ENCODE results near the gene DENR. TPM values are rescaled to one million over a fixed set of nuclear protein-coding genes. Genes with fewer than 3 reads are reported as not detected.
"Not testable (repeated sequence)": the region's sequence is repeated elsewhere in the genome, so short reads cannot be mapped to it uniquely, and the experiment has no call there.

The DENR gene
- total and polyA plus RNA-seq, 2 of the 8 experiments (the other 6 are each of a cell fraction or from before 2014, with no cell fraction given) = 26.9 to 84.0 TPM

DNA sequence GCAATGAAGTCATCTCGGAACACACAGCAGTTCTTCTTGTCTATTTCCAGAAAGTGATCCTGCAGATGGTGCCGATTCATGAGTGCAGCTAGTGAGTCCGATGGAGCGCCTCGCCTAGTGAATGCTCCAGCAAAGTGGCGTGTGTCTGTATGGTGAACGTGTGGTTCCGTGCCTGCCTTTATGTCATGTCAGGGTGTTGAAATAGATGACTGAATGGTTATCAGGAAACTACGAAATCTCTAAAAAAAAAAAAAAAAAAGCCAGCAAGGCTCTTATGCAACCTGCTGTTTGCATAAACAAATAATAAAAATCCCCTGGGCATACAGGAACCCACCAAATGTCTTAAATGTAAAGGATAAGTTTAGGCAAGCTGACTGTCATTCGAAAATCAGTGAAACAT, 36.0 kb upstream of the DENR start, which contains the start of gene HCAR3:
TSS of gene HCAR3 (minus strand) at position 154 of the 400 bp plus-strand sequence. CDS start at position 80, 74 bp downstream.
- H3K4me3 ChIP-seq (ENCODE audit: extremely low read depth in 1 of 4, insufficient read depth in 2 of 4, low read depth in 3 of 4, low read length in 4 of 4); H3K56ac ChIP-seq (replicated peaks; ENCODE audit: insufficient read length, low read depth, low read length); CTCF ChIA-PET (ENCODE audit: partially characterized antibody); DNase-seq (ENCODE audit: low read depth in 1 of 2, low spot score in 2 of 2); H2BK12ac ChIP-seq (ENCODE audit: low read depth, low read length); H3K36me3 ChIP-seq (ENCODE audit: control insufficient read depth in 2 of 4, insufficient read depth in 4 of 4, low read length in 3 of 4); H4K5ac ChIP-seq (ENCODE audit: insufficient read length, low read depth, low read length); H4K8ac ChIP-seq (ENCODE audit: extremely low read depth, insufficient read depth, low read length); H3K79me1 ChIP-seq (ENCODE audit: low read depth, low read length); POLR2A ChIA-PET (ENCODE audit: partially characterized antibody); H3K23me2 ChIP-seq (ENCODE audit: low read depth, low read length); H3K9ac ChIP-seq (replicated peaks in 1 of 4; ENCODE audit: extremely low read depth in 1 of 4, low read depth in 3 of 4, low read length in 3 of 4); H3K79me2 ChIP-seq (ENCODE audit: control insufficient read depth in 1 of 2, insufficient read depth in 2 of 2, low read length in 2 of 2); H3K23ac ChIP-seq (ENCODE audit: insufficient read length); H3K27ac ChIP-seq (ENCODE audit: low read depth, low read length); H4K91ac ChIP-seq (replicated peaks; ENCODE audit: insufficient read length, low read length); H2AFZ ChIP-seq (ENCODE audit: low read length); H2BK120ac ChIP-seq (replicated peaks; ENCODE audit: low read depth, low read length); H2AK5ac ChIP-seq (ENCODE audit: low read depth, low read length); H3K27me3 ChIP-seq (replicated peaks in 1 of 4; ENCODE audit: control insufficient read depth in 3 of 4, extremely low read depth in 1 of 4, insufficient read depth in 3 of 4, low read length in 3 of 4); H2BK15ac ChIP-seq (ENCODE audit: low read length); H3K4me1 ChIP-seq (replicated peaks in 1 of 4; ENCODE audit: control insufficient read depth in 3 of 4, insufficient read depth in 4 of 4, low read length in 3 of 4); H2BK20ac ChIP-seq (ENCODE audit: low read length); H4K20me1 ChIP-seq (replicated peaks in 1 of 2; ENCODE audit: control insufficient read depth in 1 of 2, insufficient read depth in 2 of 2, low read length in 2 of 2); H2BK5ac ChIP-seq (ENCODE audit: low read depth, low read length); H3K14ac ChIP-seq (ENCODE audit: insufficient read length); FAIRE-seq; H3K4me2 ChIP-seq (ENCODE audit: insufficient read depth in 1 of 2, low read depth in 2 of 2, low read length in 2 of 2); H3K4ac ChIP-seq (replicated peaks; ENCODE audit: insufficient read length, low read depth, low read length); H3K9me3 ChIP-seq (ENCODE audit: insufficient read depth in 2 of 2, low read depth in 1 of 2, low read length in 1 of 2); H3K18ac ChIP-seq (ENCODE audit: extremely low read depth, low read length): not testable (repeated sequence)
- 86% methylated on average over 9 of the region's 10 CpGs; no CpG with 5 or more reads in 1 of the 2 experiments for WGBS, 2 experiments (ENCODE audit: extremely low coverage in 1 of 2, insufficient coverage in 1 of 2, insufficient read length in 1 of 2, insufficient replicate concordance in 2 of 2, low coverage in 1 of 2, low lambda C conversion rate in 2 of 2, missing lambda C conversion rate in 1 of 2)

Measured in H1 (cell line).